ENCODE measurements around the gene VTI1B.

- no peak for TF ChIP-seq CTCF (IDR thresholded peaks at IDR 0.05; ENCODE audit: extremely low read depth in 1 of 2, insufficient read depth in 1 of 2, low read depth in 1 of 2, low read length in 2 of 2)
- no peak for TF ChIP-seq POLR2AphosphoS5 (IDR thresholded peaks at IDR 0.05; ENCODE audit: insufficient read depth, low read depth, low read length)
- TF ChIP-seq POLR2A (IDR thresholded peaks at IDR 0.05; ENCODE audit: low read depth, low read length), result no peak
Measured at GRCh38 chr14:67643713-67644112, 30.7 kb downstream of the VTI1B start.

Data from endothelial cell of umbilical vein (primary cell).